GM23338 (cell line): Measurements from ENCODE around the gene OTOG. TPM values are rescaled to one million over a fixed set of nuclear protein-coding genes. Genes with fewer than 3 reads are reported as not detected.

Experiments
- ATAC-seq: fragments of 200-7000 bp; cut with Tn5 transposase; 3 replicates; pipeline ENCODE4 v1.9.1; 2020
- DNase-seq: peaks from one replicate; pipeline ENCODE4 v3.0.0-alpha.2; 2015; ENCODE audit warnings: low spot score
- H2AFZ ChIP-seq: fragments of 200-600 bp; sonication (generic); 2 replicates; pipeline ENCODE4 v1.8.0; 2016; ENCODE audit warnings: antibody characterized with exemption, mild to moderate bottlenecking, moderate library complexity
- H3F3A ChIP-seq: fragments of 200-600 bp; sonication (generic); replicated peaks from 2 replicates; pipeline ENCODE4 v1.8.0; 2017; ENCODE audit warnings: antibody characterized with exemption, mixed run types, low read depth
- H3K27ac ChIP-seq: fragments of 200-600 bp; sonication (generic); 2 replicates; pipeline ENCODE4 v1.6.1; 2016; ENCODE audit warnings: low read depth
- H3K27me3 ChIP-seq: fragments of 200-600 bp; sonication (generic); 2 replicates; pipeline ENCODE4 v1.8.0; 2016; ENCODE audit warnings: mild to moderate bottlenecking, mixed run types, moderate library complexity; ENCODE audit not compliant: insufficient read depth
- H3K36me3 ChIP-seq: fragments of 200-600 bp; sonication (generic); 2 replicates; pipeline ENCODE4 v1.8.0; 2016; ENCODE audit warnings: mild to moderate bottlenecking; ENCODE audit not compliant: insufficient read depth
- H3K4me1 ChIP-seq: fragments of 200-600 bp; sonication (generic); 2 replicates; pipeline ENCODE4 v1.8.0; 2016; ENCODE audit warnings: mild to moderate bottlenecking, moderate library complexity; ENCODE audit not compliant: insufficient read depth
- H3K4me2 ChIP-seq: fragments of 200-600 bp; sonication (generic); 2 replicates; pipeline ENCODE4 v1.7.1; 2017; ENCODE audit warnings: mixed run types
- H3K4me3 ChIP-seq: fragments of 200-600 bp; sonication (generic); 2 replicates; pipeline ENCODE4 v1.6.1; 2016; ENCODE audit warnings: mixed run types
- H3K79me2 ChIP-seq: fragments of 200-600 bp; sonication (generic); replicated peaks from 2 replicates; pipeline ENCODE4 v1.8.0; 2017; ENCODE audit warnings: mild to moderate bottlenecking; ENCODE audit not compliant: insufficient read depth
- H3K9me2 ChIP-seq: fragments of 200-600 bp; sonication (generic); 2 replicates; pipeline ENCODE4 v1.8.0; 2017; ENCODE audit not compliant: insufficient read depth
- H4K20me1 ChIP-seq: fragments of 200-600 bp; sonication (generic); replicated peaks from 2 replicates; pipeline ENCODE4 v1.8.0; 2017; ENCODE audit warnings: mild to moderate bottlenecking; ENCODE audit not compliant: insufficient read depth
- H3K27ac Mint-ChIP-seq: 2 replicates; pipeline ENCODE4 v1.8.0; 2020; ENCODE audit warnings: inconsistent platforms, mild to moderate bottlenecking, moderate library complexity, mixed read lengths
- H3K27me3 Mint-ChIP-seq: 3 replicates; pipeline ENCODE4 v1.8.0; 2022; ENCODE audit warnings: low read depth, mild to moderate bottlenecking, moderate library complexity, mixed read lengths, inconsistent platforms; ENCODE audit not compliant: insufficient read depth, poor library complexity
- H3K36me3 Mint-ChIP-seq: 3 replicates; pipeline ENCODE4 v1.8.0; 2021; ENCODE audit warnings: low read depth, mild to moderate bottlenecking, inconsistent platforms, moderate library complexity, mixed read lengths
- H3K4me1 Mint-ChIP-seq: 3 replicates; pipeline ENCODE4 v1.8.0; 2020; ENCODE audit warnings: mild to moderate bottlenecking, inconsistent platforms, mixed read lengths
- H3K4me3 Mint-ChIP-seq: 3 replicates; pipeline ENCODE4 v1.8.0; 2021; ENCODE audit warnings: moderate library complexity, mild to moderate bottlenecking, inconsistent platforms, mixed read lengths
- H3K9me3 Mint-ChIP-seq: 3 replicates; pipeline ENCODE4 v1.8.0; 2020; ENCODE audit warnings: moderate library complexity, mild to moderate bottlenecking, inconsistent platforms, mixed read lengths
- EZH2 ChIP-seq: fragments of 200-600 bp; sonication (generic); IDR thresholded peaks from one replicate; pipeline ENCODE4 v1.8.0; 2017; ENCODE audit warnings: antibody characterized with exemption, mild to moderate bottlenecking, low read depth; ENCODE audit not compliant: unreplicated experiment
- NANOG ChIP-seq: IDR thresholded peaks from 2 replicates; pipeline ENCODE4 v1.6.1; 2016; ENCODE audit warnings: antibody characterized with exemption, borderline replicate concordance
- POLR2AphosphoS5 ChIP-seq: IDR thresholded peaks from 2 replicates; pipeline ENCODE4 v1.6.1; 2016; ENCODE audit warnings: antibody characterized with exemption, low read depth
- STAT1 ChIP-seq: IDR thresholded peaks from one replicate; pipeline ENCODE4 v1.6.1; 2016; ENCODE audit warnings: antibody characterized with exemption; ENCODE audit not compliant: unreplicated experiment
- ZNF114 ChIP-seq: fragments of 250-450 bp; sonication (Bioruptor Pico); IDR thresholded peaks from 2 replicates; pipeline ENCODE4 v1.5.0; 2020; ENCODE audit warnings: mild to moderate bottlenecking, moderate library complexity
- ZNF462 ChIP-seq: fragments of 250-450 bp; sonication (Bioruptor Pico); IDR thresholded peaks from 2 replicates; pipeline ENCODE4 v1.5.0; 2020; ENCODE audit warnings: mild to moderate bottlenecking, moderate library complexity
- polyA plus RNA-seq: library from polyadenylated mRNA; unstranded; fragments of >200 nt; fragmentation: Nextera tagmentation; extraction: Ambion mirVana; gene quantifications from 2 replicates; pipeline ENCODE4 v1.2.1, GENCODE V29; 2016
- total RNA-seq: library from RNA; depleted of rRNA; stranded (reverse); fragments of >200 nt; shearing (Covaris generic); gene quantifications from 2 replicates; pipeline ENCODE4 v1.2.3, GENCODE V29; 2014
- TF ChIP-seq, protein P1 (sequence below), 2 experiments: fragments of 200-600 bp in 1 of 2; sonication (generic) in 1 of 2; conservative IDR thresholded peaks; 2 replicates each; pipeline versions ENCODE4 v1.5.1 to v1.6.1; 2016 to 2017; ENCODE audit warnings: antibody characterized with exemption in 2 of 2, low read depth in 2 of 2, mild to moderate bottlenecking in 2 of 2, moderate library complexity in 1 of 2
- TF ChIP-seq, protein P2 (sequence below): IDR thresholded peaks from one replicate; pipeline ENCODE4 v1.6.1; 2018; ENCODE audit warnings: antibody characterized with exemption; ENCODE audit not compliant: unreplicated experiment

OTOG gene
- total and polyA plus RNA-seq, 2 experiments from 2014 or later, result 0.40 to 0.52 TPM

- Histone ChIP-seq H3K27me3 (no peaks in the 10 kb centered on the region), H3K36me3 (no peaks in the 10 kb centered on the region), H3K4me3 (no peak overlapping the region), H3K4me1 (no peaks in the 10 kb centered on the region), H3K79me2 (no peaks in the 10 kb centered on the region), H4K20me1 (no peaks in the 10 kb centered on the region), H3K4me2 (no peak overlapping the region), H2AFZ (no peak overlapping the region), H3K27ac (no peak overlapping the region), H3K9me2 (0 out of 2 replicates have a peak, but pooled peaks cover 3% of the 10 kb centered on the region), H3F3A (no peaks in the 10 kb centered on the region)
- H3K27ac Mint-ChIP-seq, result no peak overlapping the region
- TF ChIP-seq ZNF462 (CRISPR knock-in tag) (no peak), NANOG (no peak), ZNF114 (no peak), STAT1 (no peak), POLR2AphosphoS5 (no peak), EZH2 (no peak)
- TF ChIP-seq, protein P1, sequence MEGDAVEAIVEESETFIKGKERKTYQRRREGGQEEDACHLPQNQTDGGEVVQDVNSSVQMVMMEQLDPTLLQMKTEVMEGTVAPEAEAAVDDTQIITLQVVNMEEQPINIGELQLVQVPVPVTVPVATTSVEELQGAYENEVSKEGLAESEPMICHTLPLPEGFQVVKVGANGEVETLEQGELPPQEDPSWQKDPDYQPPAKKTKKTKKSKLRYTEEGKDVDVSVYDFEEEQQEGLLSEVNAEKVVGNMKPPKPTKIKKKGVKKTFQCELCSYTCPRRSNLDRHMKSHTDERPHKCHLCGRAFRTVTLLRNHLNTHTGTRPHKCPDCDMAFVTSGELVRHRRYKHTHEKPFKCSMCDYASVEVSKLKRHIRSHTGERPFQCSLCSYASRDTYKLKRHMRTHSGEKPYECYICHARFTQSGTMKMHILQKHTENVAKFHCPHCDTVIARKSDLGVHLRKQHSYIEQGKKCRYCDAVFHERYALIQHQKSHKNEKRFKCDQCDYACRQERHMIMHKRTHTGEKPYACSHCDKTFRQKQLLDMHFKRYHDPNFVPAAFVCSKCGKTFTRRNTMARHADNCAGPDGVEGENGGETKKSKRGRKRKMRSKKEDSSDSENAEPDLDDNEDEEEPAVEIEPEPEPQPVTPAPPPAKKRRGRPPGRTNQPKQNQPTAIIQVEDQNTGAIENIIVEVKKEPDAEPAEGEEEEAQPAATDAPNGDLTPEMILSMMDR (conservative IDR thresholded peaks at IDR 0.05; ENCODE audit: low read depth in 2 of 2), result no peak
- TF ChIP-seq, protein P2, sequence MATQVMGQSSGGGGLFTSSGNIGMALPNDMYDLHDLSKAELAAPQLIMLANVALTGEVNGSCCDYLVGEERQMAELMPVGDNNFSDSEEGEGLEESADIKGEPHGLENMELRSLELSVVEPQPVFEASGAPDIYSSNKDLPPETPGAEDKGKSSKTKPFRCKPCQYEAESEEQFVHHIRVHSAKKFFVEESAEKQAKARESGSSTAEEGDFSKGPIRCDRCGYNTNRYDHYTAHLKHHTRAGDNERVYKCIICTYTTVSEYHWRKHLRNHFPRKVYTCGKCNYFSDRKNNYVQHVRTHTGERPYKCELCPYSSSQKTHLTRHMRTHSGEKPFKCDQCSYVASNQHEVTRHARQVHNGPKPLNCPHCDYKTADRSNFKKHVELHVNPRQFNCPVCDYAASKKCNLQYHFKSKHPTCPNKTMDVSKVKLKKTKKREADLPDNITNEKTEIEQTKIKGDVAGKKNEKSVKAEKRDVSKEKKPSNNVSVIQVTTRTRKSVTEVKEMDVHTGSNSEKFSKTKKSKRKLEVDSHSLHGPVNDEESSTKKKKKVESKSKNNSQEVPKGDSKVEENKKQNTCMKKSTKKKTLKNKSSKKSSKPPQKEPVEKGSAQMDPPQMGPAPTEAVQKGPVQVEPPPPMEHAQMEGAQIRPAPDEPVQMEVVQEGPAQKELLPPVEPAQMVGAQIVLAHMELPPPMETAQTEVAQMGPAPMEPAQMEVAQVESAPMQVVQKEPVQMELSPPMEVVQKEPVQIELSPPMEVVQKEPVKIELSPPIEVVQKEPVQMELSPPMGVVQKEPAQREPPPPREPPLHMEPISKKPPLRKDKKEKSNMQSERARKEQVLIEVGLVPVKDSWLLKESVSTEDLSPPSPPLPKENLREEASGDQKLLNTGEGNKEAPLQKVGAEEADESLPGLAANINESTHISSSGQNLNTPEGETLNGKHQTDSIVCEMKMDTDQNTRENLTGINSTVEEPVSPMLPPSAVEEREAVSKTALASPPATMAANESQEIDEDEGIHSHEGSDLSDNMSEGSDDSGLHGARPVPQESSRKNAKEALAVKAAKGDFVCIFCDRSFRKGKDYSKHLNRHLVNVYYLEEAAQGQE, result no peak
- H3K27me3 Mint-ChIP-seq, result peaks cover 2% of the 10 kb centered on the region
- H3K9me3 Mint-ChIP-seq, result peaks cover 3% of the 10 kb centered on the region; the same call in 1 of the 3 replicates
- H3K4me1 Mint-ChIP-seq, result peaks cover 6% of the 10 kb centered on the region; the same call in 1 of the 3 replicates
- H3K4me3 Mint-ChIP-seq, result no peak overlapping the region
- no peak for DNase-seq
- no peaks in the 10 kb centered on the region for H3K36me3 Mint-ChIP-seq
- ATAC-seq, result no peak
Observed at GRCh38 chr11:17643506-17644405, 96.7 kb downstream of the OTOG start.
